HCT116 (cell line): ENCODE measurements around the gene CHCT1. TPM values are rescaled to one million over a fixed set of nuclear protein-coding genes. Genes with fewer than 3 reads are reported as not detected.
"Not testable (repeated sequence)": the region's sequence is repeated elsewhere in the genome, so short reads cannot be mapped to it uniquely, and the experiment has no call there.

Source experiments
- ATAC-seq: fragments of 200-7000 bp; cut with Tn5 transposase; 2 replicates; pipeline ENCODE4 v1.9.1; 2020; ENCODE audit warnings: mild to moderate bottlenecking, moderate library complexity
- BruUV-seq: library from RNA; stranded (reverse); fragments of 400-500 nt; replicated peaks from 2 replicates; lab custom pipeline; 2021; lab: Mats Ljungman, UMichigan
- CTCF ChIA-PET: fragments of 300-600 bp; sonication (Branson Sonifier 250); formaldehyde crosslinking; loops from one replicate; lab custom pipeline; 2021; ENCODE audit warnings: antibody characterized with exemption; lab: Charles Lee
- POLR2A ChIA-PET: fragments of 300-600, 350-600 bp; sonication (Branson Sonifier 250); formaldehyde crosslinking; loops from one replicate; lab custom pipeline; 2021; ENCODE audit warnings: antibody characterized with exemption; lab: Charles Lee
- RAD21 ChIA-PET, 2 experiments: fragments of 300-600 bp; sonication (Branson Sonifier 250); formaldehyde crosslinking; loops; one replicate each; lab custom pipeline; 2023; ENCODE audit warnings: low total read pairs in 2 of 2; ENCODE audit not compliant: uncharacterized antibody in 2 of 2, unreplicated experiment in 2 of 2, low non-redundant PET in 1 of 2; lab: Charles Lee
- DNase-seq: peaks from one replicate; pipeline ENCODE4 v3.0.0-alpha.2; 2010; ENCODE audit warnings: low read depth, low spot score
- H2AFZ ChIP-seq: fragments of 200-600 bp; shearing (Covaris generic), sonication (generic); 2 replicates; pipeline ENCODE4 v1.6.1; 2017; ENCODE audit warnings: low read depth, mixed run types, mixed read lengths, antibody characterized with exemption, low read length; ENCODE audit not compliant: poor library complexity, severe bottlenecking
- H3K27ac ChIP-seq: 2 replicates; pipeline ENCODE4 v1.5.1; 2012; ENCODE audit warnings: low read depth, low read length
- H3K27me3 ChIP-seq: fragments of 200-600 bp; sonication (generic); 2 replicates; pipeline ENCODE4 v1.6.1; 2016; ENCODE audit warnings: mixed run types, low read length, mixed read lengths; ENCODE audit not compliant: insufficient read depth
- H3K36me3 ChIP-seq, 2 experiments: fragments of 200-500 bp in 1 of 2; fragments of 200-600 bp in 1 of 2; sonication (Bioruptor generic) in 1 of 2; sonication (generic) in 1 of 2; 2 replicates each; pipeline versions ENCODE4 v1.5.1 to v1.6.1; 2014 to 2016; ENCODE audit warnings: low read length in 2 of 2, inconsistent platforms in 1 of 2, mixed read lengths in 1 of 2, mixed run types in 1 of 2; ENCODE audit not compliant: insufficient read depth in 2 of 2, control insufficient read depth in 1 of 2
- H3K4me1 ChIP-seq, 2 experiments: fragments of 200-600 bp in 1 of 2; sonication (generic) in 1 of 2; 2 replicates each; pipeline versions ENCODE4 v1.5.1 to v1.6.1; 2012 to 2017; ENCODE audit warnings: low read length in 2 of 2, inconsistent platforms in 1 of 2, mild to moderate bottlenecking in 1 of 2, mixed read lengths in 1 of 2, mixed run types in 1 of 2, moderate library complexity in 1 of 2; ENCODE audit not compliant: insufficient read depth in 2 of 2, control insufficient read depth in 1 of 2
- H3K4me2 ChIP-seq: fragments of 200-600 bp; sonication (generic); 2 replicates; pipeline ENCODE4 v1.6.1; 2017; ENCODE audit warnings: mixed run types, low read length, mixed read lengths
- H3K4me3 ChIP-seq, 2 experiments: fragments of 200-600 bp in 1 of 2; sonication (generic) in 1 of 2; replicated peaks in 1 of 2; 2 replicates each; pipeline ENCODE4 v1.5.1; 2011 to 2016; ENCODE audit warnings: low read length in 2 of 2, control low read depth in 1 of 2, low read depth in 1 of 2, mild to moderate bottlenecking in 1 of 2, mixed read lengths in 1 of 2, mixed run types in 1 of 2
- H3K79me2 ChIP-seq: fragments of 200-600 bp; sonication (generic); 2 replicates; pipeline ENCODE4 v1.6.1; 2017; ENCODE audit warnings: mild to moderate bottlenecking, mixed run types, low read length, moderate library complexity, mixed read lengths; ENCODE audit not compliant: insufficient read depth
- H3K9ac ChIP-seq: fragments of 200-600 bp; sonication (generic); 2 replicates; pipeline ENCODE4 v1.6.1; 2016; ENCODE audit warnings: low read length, mixed read lengths
- H3K9me2 ChIP-seq: fragments of 200-600 bp; sonication (generic), shearing (Covaris generic); 2 replicates; pipeline ENCODE4 v1.6.1; 2017; ENCODE audit warnings: mixed run types, mild to moderate bottlenecking, moderate library complexity; ENCODE audit not compliant: insufficient read depth
- H3K9me3 ChIP-seq, 2 experiments: fragments of 200-500 bp in 1 of 2; fragments of 200-600 bp in 1 of 2; sonication (Bioruptor generic) in 1 of 2; sonication (generic) in 1 of 2; 2 replicates each; pipeline ENCODE4 v1.6.1; 2014 to 2017; ENCODE audit warnings: low read length in 2 of 2, mixed read lengths in 2 of 2, inconsistent platforms in 1 of 2, low read depth in 1 of 2, mild to moderate bottlenecking in 1 of 2, mixed run types in 1 of 2, moderate library complexity in 1 of 2; ENCODE audit not compliant: control insufficient read depth in 1 of 2, insufficient read depth in 1 of 2
- H4K20me1 ChIP-seq: fragments of 200-600 bp; sonication (generic), shearing (Covaris generic); 2 replicates; pipeline ENCODE4 v1.6.1; 2017; ENCODE audit warnings: mixed run types, mild to moderate bottlenecking, moderate library complexity; ENCODE audit not compliant: insufficient read depth
- CBX3 ChIP-seq: IDR thresholded peaks from 2 replicates; pipeline ENCODE4 v1.6.1; 2012; ENCODE audit warnings: low read depth
- CEBPB ChIP-seq: IDR thresholded peaks from 2 replicates; pipeline ENCODE4 v1.6.1; 2012; ENCODE audit warnings: low read depth
- EGR1 ChIP-seq: IDR thresholded peaks from 2 replicates; pipeline ENCODE4 v1.6.1; 2012; ENCODE audit warnings: low read depth
- ELF1 ChIP-seq: IDR thresholded peaks from 2 replicates; pipeline ENCODE4 v1.6.1; 2012; ENCODE audit warnings: low read depth, borderline replicate concordance
- EZH2 ChIP-seq: fragments of 200-600 bp; sonication (generic); IDR thresholded peaks from 2 replicates; pipeline ENCODE4 v1.6.1; 2017; ENCODE audit warnings: antibody characterized with exemption, mixed run types
- EZH2phosphoT487 ChIP-seq: fragments of 200-600 bp; IDR thresholded peaks from 2 replicates; pipeline ENCODE4 v1.6.1; 2018; ENCODE audit warnings: antibody characterized with exemption, borderline replicate concordance
- FOSL1 ChIP-seq: IDR thresholded peaks from 2 replicates; pipeline ENCODE4 v1.6.1; 2012; ENCODE audit warnings: low read depth
- JUND ChIP-seq: IDR thresholded peaks from 2 replicates; pipeline ENCODE4 v1.6.1; 2012
- POLR2A ChIP-seq: IDR thresholded peaks from 2 replicates; pipeline ENCODE4 v1.7.0; 2011; ENCODE audit warnings: borderline replicate concordance; ENCODE audit not compliant: insufficient read depth, insufficient read length; ENCODE audit errors: extremely low read depth
- POLR2AphosphoS5 ChIP-seq: IDR thresholded peaks from 2 replicates; pipeline ENCODE4 v1.6.1; 2011; ENCODE audit warnings: mild to moderate bottlenecking, low read depth, low read length, moderate library complexity
- RAD21 ChIP-seq: IDR thresholded peaks from 2 replicates; pipeline ENCODE4 v1.6.1; 2012; ENCODE audit warnings: low read depth, mild to moderate bottlenecking
- SP1 ChIP-seq: IDR thresholded peaks from 2 replicates; pipeline ENCODE4 v1.6.1; 2012; ENCODE audit warnings: low read depth
- SRF ChIP-seq: IDR thresholded peaks from 2 replicates; pipeline ENCODE4 v1.6.1; 2012; ENCODE audit warnings: low read depth
- TCF7L2 ChIP-seq: IDR thresholded peaks from 2 replicates; pipeline ENCODE4 v1.7.0; 2011; ENCODE audit warnings: borderline replicate concordance, inconsistent platforms; ENCODE audit not compliant: insufficient read depth, insufficient read length; ENCODE audit errors: extremely low read depth
- ZFX ChIP-seq: fragments of 450-650 bp; IDR thresholded peaks from 2 replicates; pipeline ENCODE4 v1.6.1; 2017
- ZNF274 ChIP-seq: fragments of 200-500 bp; sonication (Bioruptor generic); IDR thresholded peaks from 2 replicates; pipeline ENCODE4 v1.6.1; 2014; ENCODE audit warnings: mild to moderate bottlenecking, low read depth, low read length, inconsistent platforms
- intact Hi-C: fragments of 100-400 bp; cut with micrococcal nuclease; formaldehyde crosslinking; loops from 2 replicates; pipeline ENCODE4 v1.10.0; 2022
- total RNA-seq: library from RNA; stranded (reverse); gene quantifications from one replicate; pipeline ENCODE4 v1.2.1, GENCODE V29; 2021; ENCODE audit not compliant: unreplicated experiment
- TF ChIP-seq, protein P1 (sequence below): IDR thresholded peaks from 2 replicates; pipeline ENCODE4 v1.6.1; 2012
- TF ChIP-seq, protein P2 (sequence below): IDR thresholded peaks from 2 replicates; pipeline ENCODE4 v1.6.1; 2012; ENCODE audit warnings: low read depth
- TF ChIP-seq, protein P3 (sequence below): IDR thresholded peaks from 2 replicates; pipeline ENCODE4 v1.6.1; 2012
- TF ChIP-seq, protein P4 (sequence below), 3 experiments: fragments of 200-600 bp in 1 of 3; sonication (generic) in 1 of 3; IDR thresholded peaks in 2 of 3; conservative IDR thresholded peaks in 1 of 3; 2 replicates each; pipeline ENCODE4 v1.5.1; 2012 to 2017; ENCODE audit warnings: low read depth in 2 of 3, low read length in 2 of 3, antibody characterized with exemption in 1 of 3, borderline replicate concordance in 1 of 3, control low read depth in 1 of 3, mild to moderate bottlenecking in 1 of 3, mixed read lengths in 1 of 3, mixed run types in 1 of 3, moderate library complexity in 1 of 3; ENCODE audit not compliant: insufficient read depth in 1 of 3

The CHCT1 gene
- total RNA-seq, 1 experiment from 2014 or later, result not detected

DNA sequence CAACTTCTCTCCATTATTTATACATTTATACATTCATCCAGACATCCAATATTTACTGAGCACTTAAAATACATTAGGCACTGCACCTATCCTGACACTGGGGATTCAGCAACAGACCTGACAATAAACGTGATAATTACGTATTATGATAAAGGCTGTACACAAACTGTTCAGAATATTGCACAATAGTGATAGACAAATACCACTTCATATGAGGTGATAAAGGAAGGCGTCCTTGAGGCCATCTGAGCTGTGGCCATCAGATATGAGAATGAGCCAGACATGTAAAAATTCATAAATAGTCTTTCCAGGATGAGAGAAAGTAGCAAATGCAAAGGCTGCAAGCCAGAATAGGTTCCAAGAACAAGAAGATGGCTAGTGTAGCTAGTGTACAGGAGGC is 38.9 kb upstream of the CHCT1 start:
- H3K4me1 ChIP-seq, result no peaks in the 10 kb centered on the region
- no peak overlapping the region for H3K4me2 ChIP-seq

DNA sequence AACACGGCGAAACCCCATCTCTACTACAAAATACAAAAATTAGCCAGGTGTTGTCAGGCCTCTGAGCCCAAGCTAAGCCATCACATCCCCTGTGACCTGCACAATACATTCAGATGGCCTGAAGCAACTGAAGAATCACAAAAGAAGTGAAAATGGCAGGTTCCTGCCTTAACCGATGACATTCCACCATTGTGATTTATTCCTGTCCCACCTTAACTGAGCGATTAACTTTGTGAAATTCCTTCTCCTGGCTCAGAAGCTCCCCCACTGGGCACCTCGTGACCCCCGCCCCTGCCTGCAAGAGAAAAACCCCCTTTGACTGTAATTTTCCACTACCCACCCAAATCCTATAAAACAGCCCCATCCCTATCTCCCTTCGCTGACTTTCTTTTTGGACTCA is 37.4 kb upstream of the CHCT1 start:
- H3K4me2 ChIP-seq, H3K27ac ChIP-seq: not testable (repeated sequence)

More for the DNA sequence above, 38.9 kb upstream of the CHCT1 start:
- BruUV-seq, result no TSS peak
- ChIA-PET CTCF (no interaction called here), RAD21 (no interaction called here), POLR2A (no interaction called here)
- ATAC-seq, result no peak
- H3K27ac ChIP-seq, result no peak overlapping the region
- H2AFZ ChIP-seq, result no peak overlapping the region
- H3K9ac ChIP-seq, result no peak overlapping the region
- DNase-seq, result no peak
- H4K20me1 ChIP-seq, result no peaks in the 10 kb centered on the region
- peaks cover 63% of the 10 kb centered on the region for H3K79me2 ChIP-seq
- H3K9me2 ChIP-seq, result no peaks in the 10 kb centered on the region
- intact Hi-C loops, result no loop called here
- H3K9me3 ChIP-seq, result no peaks in the 10 kb centered on the region
- H3K27me3 ChIP-seq, result no peaks in the 10 kb centered on the region
- TF ChIP-seq POLR2AphosphoS5, result no peak
- TF ChIP-seq SRF, result no peak
- no peak for TF ChIP-seq TCF7L2
- TF ChIP-seq, protein P1, sequence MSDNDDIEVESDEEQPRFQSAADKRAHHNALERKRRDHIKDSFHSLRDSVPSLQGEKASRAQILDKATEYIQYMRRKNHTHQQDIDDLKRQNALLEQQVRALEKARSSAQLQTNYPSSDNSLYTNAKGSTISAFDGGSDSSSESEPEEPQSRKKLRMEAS, result no peak
- TF ChIP-seq JUND, result no peak
- TF ChIP-seq ZFX, result no peak
- no peak for TF ChIP-seq RAD21
- TF ChIP-seq, protein P2, sequence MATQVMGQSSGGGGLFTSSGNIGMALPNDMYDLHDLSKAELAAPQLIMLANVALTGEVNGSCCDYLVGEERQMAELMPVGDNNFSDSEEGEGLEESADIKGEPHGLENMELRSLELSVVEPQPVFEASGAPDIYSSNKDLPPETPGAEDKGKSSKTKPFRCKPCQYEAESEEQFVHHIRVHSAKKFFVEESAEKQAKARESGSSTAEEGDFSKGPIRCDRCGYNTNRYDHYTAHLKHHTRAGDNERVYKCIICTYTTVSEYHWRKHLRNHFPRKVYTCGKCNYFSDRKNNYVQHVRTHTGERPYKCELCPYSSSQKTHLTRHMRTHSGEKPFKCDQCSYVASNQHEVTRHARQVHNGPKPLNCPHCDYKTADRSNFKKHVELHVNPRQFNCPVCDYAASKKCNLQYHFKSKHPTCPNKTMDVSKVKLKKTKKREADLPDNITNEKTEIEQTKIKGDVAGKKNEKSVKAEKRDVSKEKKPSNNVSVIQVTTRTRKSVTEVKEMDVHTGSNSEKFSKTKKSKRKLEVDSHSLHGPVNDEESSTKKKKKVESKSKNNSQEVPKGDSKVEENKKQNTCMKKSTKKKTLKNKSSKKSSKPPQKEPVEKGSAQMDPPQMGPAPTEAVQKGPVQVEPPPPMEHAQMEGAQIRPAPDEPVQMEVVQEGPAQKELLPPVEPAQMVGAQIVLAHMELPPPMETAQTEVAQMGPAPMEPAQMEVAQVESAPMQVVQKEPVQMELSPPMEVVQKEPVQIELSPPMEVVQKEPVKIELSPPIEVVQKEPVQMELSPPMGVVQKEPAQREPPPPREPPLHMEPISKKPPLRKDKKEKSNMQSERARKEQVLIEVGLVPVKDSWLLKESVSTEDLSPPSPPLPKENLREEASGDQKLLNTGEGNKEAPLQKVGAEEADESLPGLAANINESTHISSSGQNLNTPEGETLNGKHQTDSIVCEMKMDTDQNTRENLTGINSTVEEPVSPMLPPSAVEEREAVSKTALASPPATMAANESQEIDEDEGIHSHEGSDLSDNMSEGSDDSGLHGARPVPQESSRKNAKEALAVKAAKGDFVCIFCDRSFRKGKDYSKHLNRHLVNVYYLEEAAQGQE, result no peak
- no peak for TF ChIP-seq ZNF274
- TF ChIP-seq EZH2phosphoT487, result no peak
- TF ChIP-seq, protein P3, sequence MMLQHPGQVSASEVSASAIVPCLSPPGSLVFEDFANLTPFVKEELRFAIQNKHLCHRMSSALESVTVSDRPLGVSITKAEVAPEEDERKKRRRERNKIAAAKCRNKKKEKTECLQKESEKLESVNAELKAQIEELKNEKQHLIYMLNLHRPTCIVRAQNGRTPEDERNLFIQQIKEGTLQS, result no peak
- no peak for TF ChIP-seq POLR2A
- TF ChIP-seq EGR1, result no peak
- no peak for TF ChIP-seq CEBPB
- TF ChIP-seq EZH2, result no peak
- TF ChIP-seq, protein P4, sequence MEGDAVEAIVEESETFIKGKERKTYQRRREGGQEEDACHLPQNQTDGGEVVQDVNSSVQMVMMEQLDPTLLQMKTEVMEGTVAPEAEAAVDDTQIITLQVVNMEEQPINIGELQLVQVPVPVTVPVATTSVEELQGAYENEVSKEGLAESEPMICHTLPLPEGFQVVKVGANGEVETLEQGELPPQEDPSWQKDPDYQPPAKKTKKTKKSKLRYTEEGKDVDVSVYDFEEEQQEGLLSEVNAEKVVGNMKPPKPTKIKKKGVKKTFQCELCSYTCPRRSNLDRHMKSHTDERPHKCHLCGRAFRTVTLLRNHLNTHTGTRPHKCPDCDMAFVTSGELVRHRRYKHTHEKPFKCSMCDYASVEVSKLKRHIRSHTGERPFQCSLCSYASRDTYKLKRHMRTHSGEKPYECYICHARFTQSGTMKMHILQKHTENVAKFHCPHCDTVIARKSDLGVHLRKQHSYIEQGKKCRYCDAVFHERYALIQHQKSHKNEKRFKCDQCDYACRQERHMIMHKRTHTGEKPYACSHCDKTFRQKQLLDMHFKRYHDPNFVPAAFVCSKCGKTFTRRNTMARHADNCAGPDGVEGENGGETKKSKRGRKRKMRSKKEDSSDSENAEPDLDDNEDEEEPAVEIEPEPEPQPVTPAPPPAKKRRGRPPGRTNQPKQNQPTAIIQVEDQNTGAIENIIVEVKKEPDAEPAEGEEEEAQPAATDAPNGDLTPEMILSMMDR (IDR thresholded peaks at IDR 0.05 in 2 of 3, conservative IDR thresholded peaks at IDR 0.05 in 1 of 3; ENCODE audit: borderline replicate concordance in 1 of 3, insufficient read depth in 1 of 3, low read depth in 2 of 3, low read length in 2 of 3), result no peak
- TF ChIP-seq CBX3, result no peak
- no peak for TF ChIP-seq ELF1
- TF ChIP-seq FOSL1, result no peak
- no peak for TF ChIP-seq SP1
- no peaks in the 10 kb centered on the region for H3K36me3 ChIP-seq
- H3K4me3 ChIP-seq, result no peak overlapping the region

More for the DNA sequence above, 37.4 kb upstream of the CHCT1 start:
- H3K27me3 ChIP-seq, RAD21 ChIA-PET, H3K36me3 ChIP-seq, H3K9ac ChIP-seq, DNase-seq, BruUV-seq, POLR2A ChIA-PET, H3K9me3 ChIP-seq, H2AFZ ChIP-seq, H3K4me3 ChIP-seq, H4K20me1 ChIP-seq, H3K9me2 ChIP-seq, intact Hi-C loops, H3K4me1 ChIP-seq, ATAC-seq, CTCF ChIA-PET: not testable (repeated sequence)
- peaks cover 77% of the 10 kb centered on the region for H3K79me2 ChIP-seq
